Activated CD4-positive, alpha-beta T cell treated with anti-CD3 and anti-CD28 coated beads for 48 hours (primary cell): ENCODE results near the gene TM2D1.

Experiments
- DNase-seq: peaks from one replicate; pipeline ENCODE4 v3.0.0-alpha.2; 2020

TM2D1 gene

GRCh38 chr1:61641578-61642336 is 83.2 kb downstream of the TM2D1 start:
- DNase-seq: peak; percentile 81

- peak; percentile 12 for DNase-seq
Observed at GRCh38 chr1:61640531-61641530, 84.1 kb downstream of the TM2D1 start.

GRCh38 chr1:61639608-61640336 is 85.2 kb downstream of the TM2D1 start:
- DNase-seq: no peak

GRCh38 chr1:61638911-61639605 is 85.9 kb downstream of the TM2D1 start:
- DNase-seq: no peak

GRCh38 chr1:61638296-61638695 is 86.6 kb downstream of the TM2D1 start:
- no peak for DNase-seq

- no peak for DNase-seq
Observed at GRCh38 chr1:61637470-61637869, 87.5 kb downstream of the TM2D1 start.

GRCh38 chr1:61636814-61637213 is 88.1 kb downstream of the TM2D1 start:
- DNase-seq: no peak

- DNase-seq: no peak
Observed at GRCh38 chr1:61636376-61636775, 88.6 kb downstream of the TM2D1 start.

GRCh38 chr1:61635557-61635956 is 89.4 kb downstream of the TM2D1 start:
- DNase-seq: no peak

GRCh38 chr1:61631436-61631835 is 93.5 kb downstream of the TM2D1 start:
- DNase-seq: no peak
